Activated naive CD8-positive, alpha-beta T cell treated with anti-CD3 and anti-CD28 coated beads, Interleukin-2, amount 10 ng/mL, durations not matched to agents 7 days and 5 days (primary cell): ENCODE results near the gene ULBP1. TPM values are rescaled to one million over a fixed set of nuclear protein-coding genes. Genes with fewer than 3 reads are reported as not detected.
"Not testable (repeated sequence)": the region's sequence is repeated elsewhere in the genome, so short reads cannot be mapped to it uniquely, and the experiment has no call there.

Experiments
- ATAC-seq: fragments of 150-1000 bp; cut with Tn5 transposase; one replicate; pipeline ENCODE4 v1.10.0; 2021; ENCODE audit warnings: low read depth, moderate library complexity
- POLR2A ChIA-PET: fragments of 350-600 bp; sonication (Branson Sonifier 250); formaldehyde crosslinking; loops from one replicate; lab custom pipeline; 2021; ENCODE audit warnings: antibody characterized with exemption; lab: Charles Lee
- DNase-seq: peaks from one replicate; pipeline ENCODE4 v3.0.0; 2021
- H3K27ac Mint-ChIP-seq: one replicate; pipeline ENCODE4 v1.8.0; 2022; ENCODE audit warnings: mild to moderate bottlenecking, mixed read lengths
- H3K27me3 Mint-ChIP-seq: one replicate; pipeline ENCODE4 v1.8.0; 2022; ENCODE audit warnings: mild to moderate bottlenecking, moderate library complexity, mixed read lengths
- H3K36me3 Mint-ChIP-seq: one replicate; pipeline ENCODE4 v1.8.0; 2021; ENCODE audit warnings: mild to moderate bottlenecking, mixed read lengths
- H3K4me1 Mint-ChIP-seq: one replicate; pipeline ENCODE4 v1.8.0; 2021; ENCODE audit warnings: mixed read lengths
- H3K4me3 Mint-ChIP-seq: one replicate; pipeline ENCODE4 v1.8.0; 2022; ENCODE audit warnings: mild to moderate bottlenecking, moderate library complexity, mixed read lengths
- H3K9me3 Mint-ChIP-seq: one replicate; pipeline ENCODE4 v1.8.0; 2021; ENCODE audit warnings: mixed read lengths
- total RNA-seq, 2 experiments: library from RNA; stranded (reverse); gene quantifications; one replicate each; pipeline ENCODE4 v1.2.3, GENCODE V29; 2021

Gene ULBP1
- total RNA-seq, 2 experiments from 2014 or later = 0.91 to 0.97 TPM

GRCh38 chr6:149938571-149939355 is 25.0 kb upstream of the ULBP1 start:
- POLR2A ChIA-PET = no interaction called here
- no peaks in the 10 kb centered on the region for H3K9me3 Mint-ChIP-seq
- H3K27ac Mint-ChIP-seq = peak overlapping the region; percentile 43

GRCh38 chr6:149939356-149939648 is 24.4 kb upstream of the ULBP1 start:
- ATAC-seq = no peak
- peaks cover 39% of the 10 kb centered on the region for H3K4me1 Mint-ChIP-seq
- H3K9me3 Mint-ChIP-seq = no peaks in the 10 kb centered on the region
- peaks cover 81% of the 10 kb centered on the region for H3K27me3 Mint-ChIP-seq
- POLR2A ChIA-PET = no interaction called here
- no peak for DNase-seq
- H3K27ac Mint-ChIP-seq = peak overlapping the region; percentile 43
- H3K36me3 Mint-ChIP-seq = no peaks in the 10 kb centered on the region
- H3K4me3 Mint-ChIP-seq = peak overlapping the region; percentile 71

More at GRCh38 chr6:149938571-149939355, 25.0 kb upstream of the ULBP1 start:
- ATAC-seq (peak; percentile 10), DNase-seq (peak; percentile 67)
- Mint-ChIP-seq H3K4me1 (peaks cover 40% of the 10 kb centered on the region), H3K36me3 (no peaks in the 10 kb centered on the region), H3K4me3 (peak overlapping the region; percentile 71), H3K27me3 (peaks cover 83% of the 10 kb centered on the region)

GRCh38 chr6:149939909-149940671 is 23.7 kb upstream of the ULBP1 start:
- no peak for ATAC-seq
- Mint-ChIP-seq H3K4me3 (peak overlapping the region; percentile 22), H3K4me1 (peaks cover 31% of the 10 kb centered on the region), H3K27ac (no peak overlapping the region), H3K27me3 (peaks cover 75% of the 10 kb centered on the region), H3K9me3 (no peaks in the 10 kb centered on the region), H3K36me3 (no peaks in the 10 kb centered on the region)
- POLR2A ChIA-PET = no interaction called here
- DNase-seq = no peak

GRCh38 chr6:149940672-149940982 is 23.1 kb upstream of the ULBP1 start:
- no peaks in the 10 kb centered on the region for H3K9me3 Mint-ChIP-seq
- DNase-seq (no peak), ATAC-seq (no peak)
- H3K4me1 Mint-ChIP-seq = peaks cover 29% of the 10 kb centered on the region
- H3K27me3 Mint-ChIP-seq = peaks cover 70% of the 10 kb centered on the region
- H3K4me3 Mint-ChIP-seq = peak overlapping the region; percentile 22
- H3K36me3 Mint-ChIP-seq = no peaks in the 10 kb centered on the region
- H3K27ac Mint-ChIP-seq = no peak overlapping the region
- POLR2A ChIA-PET = no interaction called here

GRCh38 chr6:149941583-149942460 is 21.9 kb upstream of the ULBP1 start, which contains the start of gene ULBP2:
ULBP2 (plus strand) TSS chr6:149942014; CDS start chr6:149942073, 59 bp downstream.
- Mint-ChIP-seq H3K4me3 (peak within 1 kb of the TSS; percentile 92), H3K27me3 (peaks cover 62% of the 10 kb centered on the region), H3K9me3 (no peaks in the 10 kb centered on the region), H3K27ac (peak within 1 kb of the TSS; percentile 83), H3K36me3 (no peaks in the 10 kb centered on the region), H3K4me1 (peaks cover 29% of the 10 kb centered on the region)
- POLR2A ChIA-PET = no interaction called here
- ATAC-seq (peak; percentile 89), DNase-seq (peak; percentile 80)

- Mint-ChIP-seq H3K9me3 (no peaks in the 10 kb centered on the region), H3K4me1 (peaks cover 29% of the 10 kb centered on the region), H3K27ac (peak overlapping the region; percentile 31), H3K4me3 (peak overlapping the region; percentile 92), H3K27me3 (peaks cover 56% of the 10 kb centered on the region), H3K36me3 (no peaks in the 10 kb centered on the region)
- POLR2A ChIA-PET = no interaction called here
- DNase-seq (no peak), ATAC-seq (no peak)
These were observed 21.3 kb upstream of the ULBP1 start for GRCh38 chr6:149942461-149942829.

- H3K9me3 Mint-ChIP-seq, H3K4me3 Mint-ChIP-seq, H3K36me3 Mint-ChIP-seq, ATAC-seq, DNase-seq, H3K27ac Mint-ChIP-seq, POLR2A ChIA-PET: not testable (repeated sequence)
- H3K27me3 Mint-ChIP-seq = peaks cover 55% of the 10 kb centered on the region
- H3K4me1 Mint-ChIP-seq = peaks cover 27% of the 10 kb centered on the region
These were observed 20.4 kb upstream of the ULBP1 start for GRCh38 chr6:149943321-149943720.

- H3K27ac Mint-ChIP-seq, H3K4me3 Mint-ChIP-seq, DNase-seq, POLR2A ChIA-PET, H3K36me3 Mint-ChIP-seq, H3K9me3 Mint-ChIP-seq, ATAC-seq: not testable (repeated sequence)
- peaks cover 14% of the 10 kb centered on the region for H3K4me1 Mint-ChIP-seq
- peaks cover 53% of the 10 kb centered on the region for H3K27me3 Mint-ChIP-seq
These were observed 18.5 kb upstream of the ULBP1 start for GRCh38 chr6:149945276-149945675.

GRCh38 chr6:149946631-149947030 is 17.1 kb upstream of the ULBP1 start:
- H3K27ac Mint-ChIP-seq, H3K9me3 Mint-ChIP-seq, H3K36me3 Mint-ChIP-seq, POLR2A ChIA-PET, DNase-seq, H3K4me1 Mint-ChIP-seq, H3K4me3 Mint-ChIP-seq, ATAC-seq: not testable (repeated sequence)
- H3K27me3 Mint-ChIP-seq = peaks cover 54% of the 10 kb centered on the region

- DNase-seq, H3K9me3 Mint-ChIP-seq, H3K27ac Mint-ChIP-seq, H3K4me3 Mint-ChIP-seq, POLR2A ChIA-PET, H3K4me1 Mint-ChIP-seq, ATAC-seq, H3K36me3 Mint-ChIP-seq: not testable (repeated sequence)
- peaks cover 57% of the 10 kb centered on the region for H3K27me3 Mint-ChIP-seq
These were observed 16.2 kb upstream of the ULBP1 start for GRCh38 chr6:149947533-149947932.

GRCh38 chr6:149948011-149948410 is 15.7 kb upstream of the ULBP1 start:
- ATAC-seq (no peak), DNase-seq (no peak)
- H3K9me3 Mint-ChIP-seq = no peaks in the 10 kb centered on the region
- POLR2A ChIA-PET = no interaction called here
- peaks cover 1% of the 10 kb centered on the region for H3K4me1 Mint-ChIP-seq
- no peak overlapping the region for H3K27ac Mint-ChIP-seq
- H3K27me3 Mint-ChIP-seq = peaks cover 57% of the 10 kb centered on the region
- no peaks in the 10 kb centered on the region for H3K36me3 Mint-ChIP-seq
- no peak overlapping the region for H3K4me3 Mint-ChIP-seq

GRCh38 chr6:149948616-149949015 is 15.1 kb upstream of the ULBP1 start:
- peaks cover 1% of the 10 kb centered on the region for H3K4me1 Mint-ChIP-seq
- no peak for ATAC-seq
- no peaks in the 10 kb centered on the region for H3K36me3 Mint-ChIP-seq
- POLR2A ChIA-PET = no interaction called here
- H3K4me3 Mint-ChIP-seq = no peak overlapping the region
- peaks cover 61% of the 10 kb centered on the region for H3K27me3 Mint-ChIP-seq
- no peak overlapping the region for H3K27ac Mint-ChIP-seq
- no peak for DNase-seq
- no peaks in the 10 kb centered on the region for H3K9me3 Mint-ChIP-seq

GRCh38 chr6:149950423-149950822 is 13.3 kb upstream of the ULBP1 start:
- no peak for ATAC-seq
- no peak for DNase-seq
- Mint-ChIP-seq H3K27ac (no peak overlapping the region), H3K9me3 (no peaks in the 10 kb centered on the region), H3K4me1 (peaks cover 5% of the 10 kb centered on the region), H3K36me3 (no peaks in the 10 kb centered on the region), H3K27me3 (peaks cover 70% of the 10 kb centered on the region), H3K4me3 (no peak overlapping the region)
- POLR2A ChIA-PET = no interaction called here
